Fibroblast of lung (primary cell): ENCODE measurements around the gene RNGTT.

Experiments
- EZH2 ChIP-seq: IDR thresholded peaks from 2 replicates; pipeline ENCODE4 v1.5.1; 2012; ENCODE audit warnings: low read length, control low read depth, mild to moderate bottlenecking; ENCODE audit errors: missing control alignments
- TF ChIP-seq, protein P1 (sequence below), 2 donors: IDR thresholded peaks in 1 of 2; conservative IDR thresholded peaks in 1 of 2; 1 replicate in 1 of 2; 2 replicates in 1 of 2; pipeline ENCODE4 v1.5.1; 2011 to 2012; ENCODE audit warnings: low read length in 2 of 2, control low read depth in 1 of 2, inconsistent platforms in 1 of 2, low read depth in 1 of 2, mild to moderate bottlenecking in 1 of 2

DNA sequence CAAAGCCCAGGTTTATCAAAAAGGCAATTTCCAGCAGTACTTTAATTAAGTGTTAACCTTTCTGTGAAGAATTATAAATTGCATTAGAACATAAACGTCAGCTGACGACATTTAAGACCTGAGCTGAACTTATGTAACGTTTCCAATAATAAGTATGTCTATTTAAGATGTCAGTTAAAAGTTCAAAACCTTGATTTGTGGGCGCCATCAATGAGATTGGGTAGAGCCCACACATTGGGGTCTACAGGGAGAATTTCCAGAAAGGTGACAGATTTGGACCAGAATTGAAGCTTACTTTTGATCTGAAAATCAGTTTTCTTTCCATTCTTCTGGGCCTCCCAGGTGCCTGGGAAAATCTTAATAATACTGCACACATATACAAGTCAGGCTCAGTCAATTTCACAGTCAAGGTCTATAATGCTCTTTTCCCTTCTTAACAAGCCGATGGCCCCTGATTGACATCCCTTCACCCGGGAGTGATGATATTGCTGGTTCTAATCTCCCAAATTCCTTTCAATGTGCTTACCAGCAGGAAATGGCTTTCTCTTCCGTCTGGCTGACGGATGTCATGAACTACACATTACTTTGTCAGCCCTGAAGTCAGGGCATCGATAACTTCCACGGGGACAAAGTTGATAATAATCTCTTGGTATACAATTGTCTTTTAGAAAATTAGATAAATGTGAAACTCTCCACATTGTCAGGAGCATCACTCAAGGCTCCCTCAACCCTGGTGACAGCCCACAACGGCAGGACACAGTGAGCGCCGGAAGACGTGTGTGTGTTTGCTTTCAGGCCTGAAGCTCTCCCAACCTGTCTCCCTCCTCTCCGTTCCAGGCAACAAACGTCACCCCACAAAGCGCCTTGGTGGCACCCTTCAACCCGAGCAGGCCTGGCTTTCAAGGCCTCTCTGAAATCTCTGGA lies 400.8 kb downstream of the RNGTT start:
- TF ChIP-seq, protein P1, sequence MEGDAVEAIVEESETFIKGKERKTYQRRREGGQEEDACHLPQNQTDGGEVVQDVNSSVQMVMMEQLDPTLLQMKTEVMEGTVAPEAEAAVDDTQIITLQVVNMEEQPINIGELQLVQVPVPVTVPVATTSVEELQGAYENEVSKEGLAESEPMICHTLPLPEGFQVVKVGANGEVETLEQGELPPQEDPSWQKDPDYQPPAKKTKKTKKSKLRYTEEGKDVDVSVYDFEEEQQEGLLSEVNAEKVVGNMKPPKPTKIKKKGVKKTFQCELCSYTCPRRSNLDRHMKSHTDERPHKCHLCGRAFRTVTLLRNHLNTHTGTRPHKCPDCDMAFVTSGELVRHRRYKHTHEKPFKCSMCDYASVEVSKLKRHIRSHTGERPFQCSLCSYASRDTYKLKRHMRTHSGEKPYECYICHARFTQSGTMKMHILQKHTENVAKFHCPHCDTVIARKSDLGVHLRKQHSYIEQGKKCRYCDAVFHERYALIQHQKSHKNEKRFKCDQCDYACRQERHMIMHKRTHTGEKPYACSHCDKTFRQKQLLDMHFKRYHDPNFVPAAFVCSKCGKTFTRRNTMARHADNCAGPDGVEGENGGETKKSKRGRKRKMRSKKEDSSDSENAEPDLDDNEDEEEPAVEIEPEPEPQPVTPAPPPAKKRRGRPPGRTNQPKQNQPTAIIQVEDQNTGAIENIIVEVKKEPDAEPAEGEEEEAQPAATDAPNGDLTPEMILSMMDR (conservative IDR thresholded peaks at IDR 0.05 in 1 of 2, IDR thresholded peaks at IDR 0.05 in 1 of 2; ENCODE audit: low read depth in 1 of 2, low read length in 2 of 2): no peak
- TF ChIP-seq EZH2: no peak
